Measurements from ENCODE around the gene CACNA1E. TPM values are rescaled to one million over a fixed set of nuclear protein-coding genes. Genes with fewer than 3 reads are reported as not detected.

The CACNA1E gene
- total and polyA plus RNA-seq, 2 donors = 0.01 to 0.79 TPM

- H3K4me1 ChIP-seq (ENCODE audit: insufficient read depth) = no peaks in the 10 kb centered on the region
- no peak for DNase-seq (ENCODE audit: extremely low spot score)
- H3K36me3 ChIP-seq (ENCODE audit: insufficient read depth) = no peaks in the 10 kb centered on the region
- WGBS = 80% methylated on average over 2 of the region's 2 CpGs
- H3K27ac ChIP-seq (ENCODE audit: low read depth) = no peak overlapping the region
- H3K4me3 ChIP-seq (ENCODE audit: low read depth, low read length) = no peak overlapping the region
Measured at GRCh38 chr1:181459067-181459466, 24.2 kb upstream of the CACNA1E start.

- no peaks in the 10 kb centered on the region for H3K4me1 ChIP-seq (ENCODE audit: insufficient read depth)
- H3K36me3 ChIP-seq (ENCODE audit: insufficient read depth) = no peaks in the 10 kb centered on the region
- no peak overlapping the region for H3K27ac ChIP-seq (ENCODE audit: low read depth)
- no peak overlapping the region for H3K4me3 ChIP-seq (ENCODE audit: low read depth, low read length)
- DNase-seq (ENCODE audit: extremely low spot score) = peak; percentile 63
- WGBS = 24% methylated on average over 5 of the region's 5 CpGs
Measured at GRCh38 chr1:181469829-181470228, 13.5 kb upstream of the CACNA1E start.

GRCh38 chr1:181475580-181475979 is 7.7 kb upstream of the CACNA1E start:
- H3K36me3 ChIP-seq (ENCODE audit: insufficient read depth) = no peaks in the 10 kb centered on the region
- no peak overlapping the region for H3K27ac ChIP-seq (ENCODE audit: low read depth)
- no peaks in the 10 kb centered on the region for H3K4me1 ChIP-seq (ENCODE audit: insufficient read depth)
- H3K4me3 ChIP-seq (ENCODE audit: low read depth, low read length) = no peak overlapping the region
- DNase-seq (ENCODE audit: extremely low spot score) = no peak
- 72% methylated on average over 4 of the region's 4 CpGs for WGBS

GRCh38 chr1:181476581-181476980 is 6.7 kb upstream of the CACNA1E start:
- no peaks in the 10 kb centered on the region for H3K36me3 ChIP-seq (ENCODE audit: insufficient read depth)
- DNase-seq (ENCODE audit: extremely low spot score) = no peak
- 74% methylated on average over 8 of the region's 8 CpGs for WGBS
- H3K4me3 ChIP-seq (ENCODE audit: low read depth, low read length) = no peak overlapping the region
- H3K27ac ChIP-seq (ENCODE audit: low read depth) = no peak overlapping the region
- H3K4me1 ChIP-seq (ENCODE audit: insufficient read depth) = no peaks in the 10 kb centered on the region

- no peaks in the 10 kb centered on the region for H3K4me1 ChIP-seq (ENCODE audit: insufficient read depth)
- no peak for DNase-seq (ENCODE audit: extremely low spot score)
- H3K27ac ChIP-seq (ENCODE audit: low read depth) = no peak overlapping the region
- 70% methylated on average over 2 of the region's 2 CpGs for WGBS
- H3K4me3 ChIP-seq (ENCODE audit: low read depth, low read length) = no peak overlapping the region
- no peaks in the 10 kb centered on the region for H3K36me3 ChIP-seq (ENCODE audit: insufficient read depth)
Measured at GRCh38 chr1:181478306-181478705, 5.0 kb upstream of the CACNA1E start.

- 28% methylated on average over 3 of the region's 3 CpGs for WGBS
- Histone ChIP-seq H3K36me3 (ENCODE audit: insufficient read depth) (no peaks in the 10 kb centered on the region), H3K27ac (ENCODE audit: low read depth) (no peak overlapping the region), H3K4me1 (ENCODE audit: insufficient read depth) (no peaks in the 10 kb centered on the region), H3K4me3 (ENCODE audit: low read depth, low read length) (no peak overlapping the region)
- DNase-seq (ENCODE audit: extremely low spot score) = no peak
Measured at GRCh38 chr1:181479137-181479745, 4.1 kb upstream of the CACNA1E start.

- DNase-seq (ENCODE audit: extremely low spot score) = no peak
- 16% methylated on average over 36 of the region's 36 CpGs for WGBS
- no peak overlapping the region for H3K4me3 ChIP-seq (ENCODE audit: low read depth, low read length)
- H3K36me3 ChIP-seq (ENCODE audit: insufficient read depth) = no peaks in the 10 kb centered on the region
- H3K27ac ChIP-seq (ENCODE audit: low read depth) = no peak overlapping the region
- H3K4me1 ChIP-seq (ENCODE audit: insufficient read depth) = no peaks in the 10 kb centered on the region
Measured at GRCh38 chr1:181482001-181482430, 1.3 kb upstream of the CACNA1E start.

- Histone ChIP-seq H3K4me1 (ENCODE audit: insufficient read depth) (no peaks in the 10 kb centered on the region), H3K27ac (ENCODE audit: low read depth) (no peak overlapping the region), H3K4me3 (ENCODE audit: low read depth, low read length) (no peak overlapping the region), H3K36me3 (ENCODE audit: insufficient read depth) (no peaks in the 10 kb centered on the region)
- no peak for DNase-seq (ENCODE audit: extremely low spot score)
- 1% methylated on average over 62 of the region's 62 CpGs for WGBS
Measured at GRCh38 chr1:181482521-181483284, 614 bp upstream of the CACNA1E start.

GRCh38 chr1:181484821-181485220 is 1.5 kb downstream of the CACNA1E start:
- DNase-seq (ENCODE audit: extremely low spot score) = no peak
- no peak overlapping the region for H3K4me3 ChIP-seq (ENCODE audit: low read depth, low read length)
- WGBS = 59% methylated on average over 2 of the region's 2 CpGs
- no peaks in the 10 kb centered on the region for H3K36me3 ChIP-seq (ENCODE audit: insufficient read depth)
- H3K27ac ChIP-seq (ENCODE audit: low read depth) = no peak overlapping the region
- H3K4me1 ChIP-seq (ENCODE audit: insufficient read depth) = no peaks in the 10 kb centered on the region

GRCh38 chr1:181485287-181486097 is 2.2 kb downstream of the CACNA1E start:
- 4% methylated on average over 42 of the region's 42 CpGs for WGBS
- Histone ChIP-seq H3K27ac (ENCODE audit: low read depth) (no peak overlapping the region), H3K36me3 (ENCODE audit: insufficient read depth) (no peaks in the 10 kb centered on the region), H3K4me3 (ENCODE audit: low read depth, low read length) (no peak overlapping the region), H3K4me1 (ENCODE audit: insufficient read depth) (no peaks in the 10 kb centered on the region)
- no peak for DNase-seq (ENCODE audit: extremely low spot score)

GRCh38 chr1:181486098-181486420 is 2.7 kb downstream of the CACNA1E start:
- 9% methylated on average over 8 of the region's 8 CpGs for WGBS
- Histone ChIP-seq H3K27ac (ENCODE audit: low read depth) (no peak overlapping the region), H3K4me1 (ENCODE audit: insufficient read depth) (no peaks in the 10 kb centered on the region), H3K36me3 (ENCODE audit: insufficient read depth) (no peaks in the 10 kb centered on the region), H3K4me3 (ENCODE audit: low read depth, low read length) (no peak overlapping the region)
- no peak for DNase-seq (ENCODE audit: extremely low spot score)

- no peak for DNase-seq (ENCODE audit: extremely low spot score)
- Histone ChIP-seq H3K27ac (ENCODE audit: low read depth) (no peak overlapping the region), H3K4me1 (ENCODE audit: insufficient read depth) (no peaks in the 10 kb centered on the region), H3K4me3 (ENCODE audit: low read depth, low read length) (no peak overlapping the region), H3K36me3 (ENCODE audit: insufficient read depth) (no peaks in the 10 kb centered on the region)
- 75% methylated on average over 1 of the region's 1 CpG for WGBS
Measured at GRCh38 chr1:181488866-181489265, 5.5 kb downstream of the CACNA1E start.

- no peak overlapping the region for H3K27ac ChIP-seq (ENCODE audit: low read depth)
- WGBS = 55% methylated on average over 2 of the region's 2 CpGs
- no peaks in the 10 kb centered on the region for H3K36me3 ChIP-seq (ENCODE audit: insufficient read depth)
- H3K4me1 ChIP-seq (ENCODE audit: insufficient read depth) = no peaks in the 10 kb centered on the region
- DNase-seq (ENCODE audit: extremely low spot score) = no peak
- no peak overlapping the region for H3K4me3 ChIP-seq (ENCODE audit: low read depth, low read length)
Measured at GRCh38 chr1:181490276-181490675, 7.0 kb downstream of the CACNA1E start.

All from urinary bladder (tissue), 4 donors.